Measurements from ENCODE around the gene TOM1L2. TPM values are rescaled to one million over a fixed set of nuclear protein-coding genes. Genes with fewer than 3 reads are reported as not detected.

Gene TOM1L2
- total and polyA plus RNA-seq, 2 experiments from 2014 or later, result 25.5 to 31.0 TPM

DNA sequence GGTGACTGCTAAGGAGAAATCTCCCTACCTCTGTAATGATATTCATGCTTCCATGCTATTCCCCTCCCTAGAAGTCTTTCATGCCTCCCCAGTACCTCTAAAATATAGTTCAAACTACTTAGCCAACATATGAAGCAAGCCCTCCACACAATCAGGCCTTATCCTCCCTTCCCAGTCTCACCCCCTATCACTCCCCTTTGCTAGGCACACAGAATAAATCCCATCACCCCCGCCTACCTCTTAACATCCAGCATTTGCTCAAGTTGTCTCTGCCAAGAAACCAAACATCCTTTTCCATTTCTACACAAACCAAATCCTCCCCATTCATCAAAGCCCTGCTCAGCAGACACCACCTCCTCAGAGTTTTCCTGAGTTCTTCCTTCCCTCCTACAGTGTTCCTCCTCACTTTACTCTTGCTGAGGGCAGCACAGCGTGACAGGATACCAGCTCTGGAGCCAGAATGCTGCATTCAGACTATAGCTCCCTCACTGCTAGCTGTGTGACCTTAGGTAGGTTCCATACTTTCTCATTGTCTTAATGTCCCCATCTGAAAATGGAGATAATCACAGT, 7.0 kb downstream of the TOM1L2 start:
- H4K20me1 ChIP-seq (ENCODE audit: insufficient read depth), result no peaks in the 10 kb centered on the region
- H2AFZ ChIP-seq, result no peak overlapping the region
- H3K9ac ChIP-seq, result no peak overlapping the region
- TF ChIP-seq EZH2phosphoT487 (IDR thresholded peaks at IDR 0.05; ENCODE audit: insufficient read depth, low read depth) (no peak), EZH2 (IDR thresholded peaks at IDR 0.05; ENCODE audit: insufficient read depth, poor library complexity, severe bottlenecking) (no peak)
- H3K27ac ChIP-seq, result no peak overlapping the region
- WGBS, 2 experiments (ENCODE audit: low coverage in 1 of 2, low lambda C conversion rate in 2 of 2, missing lambda C conversion rate in 2 of 2), result 98% methylated on average over 2 of the region's 2 CpGs
- no peaks in the 10 kb centered on the region for H3K9me3 ChIP-seq (ENCODE audit: low read depth)
- peaks cover 100% of the 10 kb centered on the region for H3K79me2 ChIP-seq (ENCODE audit: insufficient read depth)
- H3K9me2 ChIP-seq (ENCODE audit: insufficient read depth), result no peaks in the 10 kb centered on the region
- no peak overlapping the region for H3K4me3 ChIP-seq
- no peaks in the 10 kb centered on the region for H3K36me3 ChIP-seq (ENCODE audit: low read depth)
- in situ Hi-C loops (cut with MboI), result no loop called here
- peaks cover 6% of the 10 kb centered on the region; the same call in 1 of the 2 replicates for H3K4me1 ChIP-seq (ENCODE audit: insufficient read depth)
- no peaks in the 10 kb centered on the region for H3K27me3 ChIP-seq (replicated peaks; ENCODE audit: insufficient read depth)
- H3K4me2 ChIP-seq (ENCODE audit: unreplicated experiment), result no peak overlapping the region
- DNase-seq, result no peak
- peaks cover 12% of the 10 kb centered on the region for H3F3A ChIP-seq (ENCODE audit: insufficient read depth)

DNA sequence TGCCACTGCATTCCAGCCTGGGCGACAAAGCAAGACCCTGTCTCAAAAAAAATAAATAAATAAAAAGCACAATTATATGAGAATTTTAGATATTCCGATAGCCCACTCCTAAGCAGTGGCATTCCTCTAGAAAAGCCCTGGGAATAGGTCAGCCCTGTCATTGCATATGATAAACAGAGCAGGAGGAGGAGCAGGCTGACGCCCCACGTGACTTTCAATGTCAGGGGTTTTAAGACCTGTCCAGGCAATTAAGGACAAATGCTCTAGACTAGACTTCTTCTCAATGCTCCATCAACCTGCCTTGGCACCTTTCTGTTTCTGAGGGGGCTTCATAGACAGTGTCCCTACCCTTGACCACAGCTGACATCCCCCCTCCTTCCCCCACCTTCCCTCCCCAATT, 7.5 kb downstream of the TOM1L2 start:
- H3K79me2 ChIP-seq (ENCODE audit: insufficient read depth), result peaks cover 100% of the 10 kb centered on the region
- H3F3A ChIP-seq (ENCODE audit: insufficient read depth), result peaks cover 17% of the 10 kb centered on the region
- H2AFZ ChIP-seq, result no peak overlapping the region
- H3K9me3 ChIP-seq (ENCODE audit: low read depth), result no peaks in the 10 kb centered on the region
- H3K27me3 ChIP-seq (replicated peaks; ENCODE audit: insufficient read depth), result no peaks in the 10 kb centered on the region
- TF ChIP-seq EZH2 (IDR thresholded peaks at IDR 0.05; ENCODE audit: insufficient read depth, poor library complexity, severe bottlenecking) (no peak), EZH2phosphoT487 (IDR thresholded peaks at IDR 0.05; ENCODE audit: insufficient read depth, low read depth) (no peak)
- WGBS, 2 experiments (ENCODE audit: low coverage in 1 of 2, low lambda C conversion rate in 2 of 2, missing lambda C conversion rate in 2 of 2), result 85 to 89% methylated on average over 4 of the region's 4 CpGs
- H4K20me1 ChIP-seq (ENCODE audit: insufficient read depth), result no peaks in the 10 kb centered on the region
- H3K9ac ChIP-seq, result no peak overlapping the region
- H3K4me2 ChIP-seq (ENCODE audit: unreplicated experiment), result no peak overlapping the region
- in situ Hi-C loops (cut with MboI), result no loop called here
- H3K27ac ChIP-seq, result no peak overlapping the region
- H3K4me1 ChIP-seq (ENCODE audit: insufficient read depth), result peaks cover 8% of the 10 kb centered on the region; the same call in 1 of the 2 replicates
- no peak overlapping the region for H3K4me3 ChIP-seq
- H3K36me3 ChIP-seq (ENCODE audit: low read depth), result no peaks in the 10 kb centered on the region
- DNase-seq, result no peak
- no peaks in the 10 kb centered on the region for H3K9me2 ChIP-seq (ENCODE audit: insufficient read depth)

DNA sequence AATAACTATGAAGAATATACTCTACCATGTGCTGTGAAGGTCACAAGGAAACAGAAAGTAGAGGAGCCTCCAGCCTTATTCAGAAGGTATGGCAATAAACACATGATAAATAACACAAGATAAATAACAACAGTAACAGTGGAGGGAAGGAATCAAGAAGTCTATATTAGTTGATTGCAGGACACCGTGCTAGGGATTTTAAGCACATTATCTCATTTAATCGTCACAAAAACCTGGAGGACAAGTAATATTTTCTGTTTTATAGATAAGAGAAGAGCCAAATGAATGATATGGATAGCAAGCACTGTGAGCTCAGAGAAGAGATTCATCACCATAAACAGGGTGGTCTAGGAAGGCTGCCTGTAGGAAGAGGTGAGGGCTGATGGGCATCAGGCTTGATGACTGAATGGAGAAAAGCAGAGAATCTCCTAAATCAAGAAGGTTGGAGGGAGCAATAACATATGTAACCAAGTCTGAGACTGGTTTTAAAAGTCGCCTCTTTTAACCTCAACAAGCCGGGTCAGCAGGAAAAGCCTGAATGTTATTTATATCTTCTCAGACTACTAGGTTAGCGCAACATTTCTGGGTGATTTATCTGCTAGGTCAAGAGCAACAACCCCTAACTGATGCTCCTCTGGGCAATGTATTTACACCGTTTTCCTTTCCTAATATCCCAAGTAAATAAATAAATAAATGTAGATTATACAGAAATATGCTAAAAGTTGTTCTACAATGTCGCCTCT, 8.3 kb downstream of the TOM1L2 start:
- H3K27ac ChIP-seq, result no peak overlapping the region
- peaks cover 99% of the 10 kb centered on the region for H3K79me2 ChIP-seq (ENCODE audit: insufficient read depth)
- no peaks in the 10 kb centered on the region for H3K27me3 ChIP-seq (replicated peaks; ENCODE audit: insufficient read depth)
- no peak overlapping the region for H3K9ac ChIP-seq
- no peak overlapping the region for H3K4me3 ChIP-seq
- WGBS, 2 experiments (ENCODE audit: low coverage in 1 of 2, low lambda C conversion rate in 2 of 2, missing lambda C conversion rate in 2 of 2), result 81 to 82% methylated on average over 7 of the region's 7 CpGs
- in situ Hi-C loops (cut with MboI), result no loop called here
- DNase-seq, result no peak
- H3K4me2 ChIP-seq (ENCODE audit: unreplicated experiment), result no peak overlapping the region
- TF ChIP-seq EZH2 (IDR thresholded peaks at IDR 0.05; ENCODE audit: insufficient read depth, poor library complexity, severe bottlenecking), result no peak
- no peak for TF ChIP-seq EZH2phosphoT487 (IDR thresholded peaks at IDR 0.05; ENCODE audit: insufficient read depth, low read depth)
- H2AFZ ChIP-seq, result no peak overlapping the region
- peaks cover 15% of the 10 kb centered on the region for H3K4me1 ChIP-seq (ENCODE audit: insufficient read depth)
- no peaks in the 10 kb centered on the region for H4K20me1 ChIP-seq (ENCODE audit: insufficient read depth)
- H3K36me3 ChIP-seq (ENCODE audit: low read depth), result no peaks in the 10 kb centered on the region
- H3K9me2 ChIP-seq (ENCODE audit: insufficient read depth), result no peaks in the 10 kb centered on the region
- H3K9me3 ChIP-seq (ENCODE audit: low read depth), result no peaks in the 10 kb centered on the region
- peaks cover 26% of the 10 kb centered on the region for H3F3A ChIP-seq (ENCODE audit: insufficient read depth)

DNA sequence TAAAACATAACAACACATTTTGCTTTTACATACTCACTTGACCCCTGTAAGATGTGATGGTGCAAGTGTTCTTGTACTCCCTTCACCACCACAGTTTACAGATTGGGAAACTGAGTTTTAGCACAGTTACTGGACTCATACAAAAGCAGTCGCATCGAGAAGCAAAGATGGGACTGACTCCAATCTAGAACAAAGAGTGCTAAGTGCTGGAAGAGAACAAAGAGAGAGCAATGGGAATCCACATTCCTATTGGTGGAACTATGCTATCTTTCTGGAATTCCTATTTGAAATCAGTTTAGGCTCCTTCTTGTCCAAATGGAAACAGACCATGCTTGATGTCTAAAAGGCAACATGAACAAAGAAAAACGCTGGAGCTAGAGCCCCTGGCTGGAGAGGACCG, 9.1 kb downstream of the TOM1L2 start:
- Histone ChIP-seq H2AFZ (no peak overlapping the region), H3K9ac (no peak overlapping the region), H3K27me3 (replicated peaks; ENCODE audit: insufficient read depth) (no peaks in the 10 kb centered on the region), H3K79me2 (ENCODE audit: insufficient read depth) (peaks cover 95% of the 10 kb centered on the region), H3K9me3 (ENCODE audit: low read depth) (no peaks in the 10 kb centered on the region), H3K4me1 (ENCODE audit: insufficient read depth) (peaks cover 22% of the 10 kb centered on the region), H3F3A (ENCODE audit: insufficient read depth) (peaks cover 33% of the 10 kb centered on the region), H3K4me2 (ENCODE audit: unreplicated experiment) (no peak overlapping the region), H4K20me1 (ENCODE audit: insufficient read depth) (no peaks in the 10 kb centered on the region), H3K4me3 (no peak overlapping the region), H3K27ac (no peak overlapping the region), H3K9me2 (ENCODE audit: insufficient read depth) (no peaks in the 10 kb centered on the region), H3K36me3 (ENCODE audit: low read depth) (no peaks in the 10 kb centered on the region)
- WGBS, 2 experiments (ENCODE audit: low coverage in 1 of 2, low lambda C conversion rate in 2 of 2, missing lambda C conversion rate in 2 of 2), result 85 to 86% methylated on average over 4 of the region's 4 CpGs
- TF ChIP-seq EZH2phosphoT487 (IDR thresholded peaks at IDR 0.05; ENCODE audit: insufficient read depth, low read depth) (no peak), EZH2 (IDR thresholded peaks at IDR 0.05; ENCODE audit: insufficient read depth, poor library complexity, severe bottlenecking) (no peak)
- in situ Hi-C loops (cut with MboI), result no loop called here
- DNase-seq, result no peak
